Stimulated activated CD8-positive, alpha-beta memory T cell treated with anti-CD3 and anti-CD28 coated beads, Interleukin-12 subunit alpha, Interleukin-12 subunit beta, amount 100 ng/mL, for 4 hours (primary cell): ENCODE data around the gene TMF1.
A peak's percentile ranks its signal among the peaks of the same experiment; 100 is the strongest.

Experiments used
- DNase-seq: peaks from one replicate; pipeline ENCODE4 v3.0.0-alpha.2; 2020; ENCODE audit warnings: low read depth

The TMF1 gene

DNA sequence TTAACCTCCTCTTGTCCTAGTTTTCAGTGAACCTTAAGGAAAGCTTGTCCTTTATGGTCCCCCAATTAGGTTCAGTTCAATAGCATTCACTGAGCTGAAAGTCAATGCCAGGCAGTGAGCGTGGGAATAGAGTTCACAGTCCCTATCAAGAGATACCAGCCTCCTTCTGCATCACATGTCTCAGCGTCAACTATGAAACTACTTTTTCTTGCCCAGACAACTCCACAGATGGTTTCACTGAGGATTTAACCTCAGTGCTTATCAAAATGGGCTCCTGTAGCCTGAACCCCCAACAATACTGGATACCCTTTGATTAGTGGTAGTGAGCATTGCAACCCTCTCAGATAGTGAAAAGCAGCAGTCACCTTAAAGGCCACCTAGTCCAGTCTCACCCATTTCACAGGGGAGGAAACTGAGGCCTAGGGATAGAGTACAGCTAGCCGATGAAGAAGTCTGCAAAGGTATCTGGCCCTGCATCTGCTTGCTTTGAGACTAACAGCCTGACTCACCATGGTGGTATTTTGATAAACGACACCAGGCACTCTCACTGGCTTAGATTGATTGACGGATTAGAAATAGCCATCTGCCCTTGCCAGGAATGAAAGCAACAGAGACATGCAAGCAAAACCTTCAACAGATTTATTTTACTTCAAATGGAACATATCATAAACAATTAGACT is 29.6 kb upstream of the TMF1 start:
- DNase-seq: no peak

DNA sequence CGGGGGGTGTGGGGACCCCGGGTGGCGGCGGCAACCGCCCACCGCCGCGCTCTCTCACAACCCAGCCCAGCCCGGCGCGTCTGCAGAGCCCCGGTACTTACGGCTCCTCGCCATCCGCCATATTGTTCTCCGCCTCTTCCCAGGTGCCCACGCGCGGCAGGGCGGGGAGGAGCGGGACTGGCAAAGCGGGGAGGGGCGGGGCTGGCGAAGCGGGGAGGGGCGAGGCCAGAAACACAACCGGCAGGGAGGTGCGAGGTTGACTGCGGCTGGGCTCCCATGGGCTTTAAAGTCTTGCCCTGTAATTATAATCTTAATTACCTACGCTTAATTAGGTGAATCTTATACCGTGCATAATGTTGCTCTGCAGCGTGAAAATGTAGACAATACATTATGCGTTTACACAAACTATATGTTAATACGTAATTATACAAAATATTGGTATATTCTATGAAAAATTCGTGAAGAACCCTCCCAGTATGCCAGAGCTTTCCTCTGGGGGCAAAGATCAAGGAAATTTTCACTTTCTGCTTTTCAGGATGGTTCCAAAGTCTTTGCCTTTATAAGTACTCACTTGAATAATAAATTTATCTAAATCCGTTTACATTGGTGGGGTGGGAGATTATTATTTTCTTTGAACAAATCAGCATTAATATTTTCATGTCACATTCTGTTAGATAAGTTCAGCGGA is 28.2 kb upstream of the TMF1 start, which contains the start of gene UBA3:
TSS of gene UBA3 (minus strand) at position 133 of the 688 bp plus-strand sequence. CDS start at position 121, 12 bp downstream.
- peak; percentile 90 for DNase-seq

- no peak for DNase-seq
Observed at GRCh38 chr3:69079269-69080159, 27.4 kb upstream of the TMF1 start.

DNA sequence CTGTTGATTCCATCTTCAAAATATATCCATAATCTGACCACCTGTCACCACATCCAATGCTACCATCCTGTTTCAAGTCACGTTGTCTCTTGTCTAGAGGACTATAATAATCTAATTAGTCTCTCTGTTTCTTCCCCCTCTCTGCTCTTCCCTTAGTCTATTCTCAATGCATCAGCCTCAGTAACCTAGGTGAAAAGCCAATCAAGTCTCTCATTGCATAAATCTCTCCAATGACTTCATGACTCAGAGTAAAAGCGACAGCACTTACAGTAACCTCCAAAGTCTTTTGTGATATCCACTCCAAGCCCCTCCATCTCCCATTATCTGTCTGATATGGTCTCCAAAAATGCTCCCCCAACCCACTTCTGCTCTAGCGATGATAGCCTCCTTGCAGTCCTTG is 20.8 kb upstream of the TMF1 start:
- no peak for DNase-seq

GRCh38 chr3:69066121-69066520 is 14.0 kb upstream of the TMF1 start:
- no peak for DNase-seq

- no peak for DNase-seq
Observed at GRCh38 chr3:69065318-69065964, 13.3 kb upstream of the TMF1 start.

- DNase-seq: no peak
Observed at GRCh38 chr3:69063636-69064035, 11.5 kb upstream of the TMF1 start.

GRCh38 chr3:69059688-69060087 is 7.6 kb upstream of the TMF1 start:
- DNase-seq: no peak

GRCh38 chr3:69058947-69059224 is 6.8 kb upstream of the TMF1 start:
- DNase-seq: no peak

DNA sequence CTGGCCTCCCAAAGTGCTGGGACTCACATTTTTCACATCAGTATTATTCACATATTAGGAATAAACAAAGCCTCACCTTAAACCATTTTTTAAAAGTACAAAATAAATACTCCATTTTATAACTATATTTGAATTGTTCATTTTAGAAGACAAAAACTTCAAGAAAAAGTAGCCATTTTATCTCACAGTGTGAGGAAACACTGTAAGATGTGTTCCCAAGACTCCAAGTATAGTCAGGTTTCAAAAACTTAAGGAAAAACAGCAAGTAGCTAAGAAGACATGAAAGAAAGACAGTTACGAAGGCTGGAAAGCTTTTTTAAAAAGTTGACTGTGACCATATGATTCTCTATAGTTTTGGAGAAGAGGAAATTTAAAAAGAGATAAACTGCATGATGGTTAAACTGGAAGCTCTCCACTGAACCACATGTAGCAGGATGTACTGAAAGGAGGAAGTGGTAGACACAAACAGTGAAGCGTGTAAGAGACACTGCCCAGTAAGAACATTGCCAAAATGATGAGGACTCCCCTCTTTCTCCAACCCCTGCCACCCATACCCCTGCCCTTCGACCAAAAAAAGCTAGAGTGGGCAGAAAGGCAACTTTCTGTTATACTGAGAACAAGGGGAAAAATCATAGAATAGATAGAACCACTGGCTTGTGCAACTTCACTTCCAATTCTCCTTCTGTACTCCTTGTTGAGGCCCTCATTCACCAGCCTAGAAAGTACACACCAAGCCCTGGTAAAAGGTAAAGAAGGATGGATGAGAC is 6.2 kb upstream of the TMF1 start:
- DNase-seq: no peak

DNA sequence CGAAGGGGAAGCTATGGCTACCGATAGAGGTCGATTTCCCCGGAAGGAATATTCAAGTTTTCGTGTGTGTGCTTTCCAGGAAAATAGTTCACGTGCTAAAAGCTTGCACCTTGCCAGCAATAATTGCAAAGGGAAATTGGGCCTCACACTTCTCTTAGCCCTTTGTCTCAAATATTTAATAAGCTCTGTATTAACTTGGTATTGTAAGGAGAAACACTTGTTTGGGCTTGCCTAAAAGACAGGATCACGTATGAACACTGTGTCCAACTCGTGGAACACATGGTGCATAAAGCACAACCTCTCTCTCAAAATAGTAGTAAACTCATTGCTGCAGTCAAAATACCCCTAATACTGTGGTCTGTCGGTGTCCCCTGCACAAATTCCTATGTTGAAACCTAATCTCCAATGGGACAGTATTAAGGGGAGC is 352 bp upstream of the TMF1 start:
- no peak for DNase-seq

DNA sequence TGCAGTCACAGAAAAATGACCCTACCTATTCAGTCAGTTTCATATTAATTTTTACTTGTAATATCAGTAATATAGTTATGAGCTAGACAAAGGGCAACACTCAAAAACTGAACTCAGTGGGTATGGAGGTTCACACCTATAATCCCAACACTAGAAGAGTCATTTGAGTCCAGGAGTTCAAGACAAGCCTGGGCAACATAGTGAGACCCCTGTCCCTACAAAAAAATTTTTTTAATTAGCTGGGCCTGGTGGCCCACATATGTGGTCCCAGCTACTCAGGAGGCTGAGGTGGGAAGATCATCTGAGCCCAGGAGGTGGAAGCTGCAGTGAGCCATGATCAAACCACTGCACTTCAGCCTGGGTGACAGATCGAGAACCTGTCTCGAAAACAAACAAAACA is 3.1 kb downstream of the TMF1 start:
- DNase-seq: no peak

DNA sequence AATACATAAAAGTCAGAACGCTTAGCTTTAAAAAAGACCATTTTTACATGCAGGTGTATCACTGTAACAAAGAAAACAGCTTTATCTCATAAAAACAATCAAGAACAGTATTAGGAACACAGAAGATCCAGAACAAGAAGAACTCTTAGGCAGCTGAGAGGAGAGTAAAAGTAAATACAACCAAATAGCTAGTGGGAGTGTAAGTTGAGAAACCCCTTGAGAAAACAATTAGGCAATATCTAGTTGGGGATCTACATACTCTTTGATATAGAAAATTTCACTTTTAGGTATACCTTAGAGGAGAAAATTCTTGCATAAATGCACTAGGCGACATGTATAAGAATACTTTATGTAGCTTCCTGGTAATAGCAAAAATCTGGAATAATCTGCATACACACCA is 7.5 kb downstream of the TMF1 start:
- DNase-seq: no peak

DNA sequence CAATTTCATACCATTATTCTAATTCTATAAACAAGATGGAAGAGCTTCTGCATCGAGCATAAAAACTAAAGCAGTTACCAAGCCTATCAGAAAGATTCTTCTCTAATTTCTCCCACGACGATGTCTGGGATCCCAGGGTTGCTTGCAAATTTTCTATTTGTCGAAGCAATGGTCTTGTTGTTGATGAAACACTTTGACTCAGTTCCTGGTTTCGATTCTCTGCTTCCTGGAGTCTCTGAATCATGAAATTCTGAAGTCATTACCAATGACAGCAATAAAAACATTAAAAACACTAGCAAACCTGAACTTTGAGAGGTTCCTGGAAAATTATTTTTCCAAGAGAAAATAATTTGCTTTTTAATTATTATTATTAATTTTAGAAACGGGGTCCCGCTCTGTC is 18.7 kb downstream of the TMF1 start:
- no peak for DNase-seq

- no peak for DNase-seq
Observed at GRCh38 chr3:69032737-69033136, 19.4 kb downstream of the TMF1 start.

GRCh38 chr3:69032142-69032541 is 20.0 kb downstream of the TMF1 start:
- DNase-seq: no peak

GRCh38 chr3:69031635-69032034 is 20.5 kb downstream of the TMF1 start:
- DNase-seq: no peak

- no peak for DNase-seq
Observed at GRCh38 chr3:69020857-69021256, 31.3 kb downstream of the TMF1 start.

- DNase-seq: no peak
Observed at GRCh38 chr3:69020424-69020823, 31.7 kb downstream of the TMF1 start.

- DNase-seq: no peak
Observed at GRCh38 chr3:69016901-69017300, 35.2 kb downstream of the TMF1 start.

DNA sequence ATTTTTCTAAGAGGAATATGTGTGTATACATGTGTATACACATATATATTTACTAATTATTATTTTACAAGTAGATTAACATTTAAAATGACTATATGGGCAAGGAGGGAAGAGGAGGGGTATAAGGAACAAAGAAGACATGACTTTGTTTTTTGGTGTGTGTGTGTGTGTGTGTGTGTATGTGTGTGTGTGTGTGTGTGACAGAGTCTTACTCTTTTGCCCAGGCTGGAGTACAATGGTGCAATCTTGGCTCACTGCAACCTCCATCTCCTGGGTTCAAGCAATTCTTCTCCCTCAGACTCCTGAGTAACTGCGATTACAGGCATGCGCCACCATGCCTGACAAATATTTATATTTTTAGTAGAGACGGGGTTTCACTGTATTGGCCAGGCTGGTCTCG is 36.0 kb downstream of the TMF1 start:
- no peak for DNase-seq
